RKO (cell line): ENCODE measurements around the gene PAQR7.
A peak's percentile ranks its signal among the peaks of the same experiment; 100 is the strongest.

ENCODE experiments used
- DNase-seq: peaks from one replicate; pipeline ENCODE4 v3.0.0-alpha.2; 2016; ENCODE audit warnings: low spot score

Gene PAQR7, protein sequence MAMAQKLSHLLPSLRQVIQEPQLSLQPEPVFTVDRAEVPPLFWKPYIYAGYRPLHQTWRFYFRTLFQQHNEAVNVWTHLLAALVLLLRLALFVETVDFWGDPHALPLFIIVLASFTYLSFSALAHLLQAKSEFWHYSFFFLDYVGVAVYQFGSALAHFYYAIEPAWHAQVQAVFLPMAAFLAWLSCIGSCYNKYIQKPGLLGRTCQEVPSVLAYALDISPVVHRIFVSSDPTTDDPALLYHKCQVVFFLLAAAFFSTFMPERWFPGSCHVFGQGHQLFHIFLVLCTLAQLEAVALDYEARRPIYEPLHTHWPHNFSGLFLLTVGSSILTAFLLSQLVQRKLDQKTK

GRCh38 chr1:25875154-25875855, at the start of gene PAQR7:
Gene PAQR7, minus strand, starts transcription at chr1:25875708. Its CDS starts 11,869 bp downstream, at chr1:25863839.
- peak; percentile 85 for DNase-seq

- no peak for DNase-seq
Observed at GRCh38 chr1:25924454-25924853, 48.9 kb upstream of the PAQR7 start.

- no peak for DNase-seq
Observed at GRCh38 chr1:25922971-25923552, 47.6 kb upstream of the PAQR7 start.

- no peak for DNase-seq
Observed at GRCh38 chr1:25922056-25922970, 46.8 kb upstream of the PAQR7 start.

- DNase-seq = no peak
Observed at GRCh38 chr1:25918615-25919014, 43.1 kb upstream of the PAQR7 start.

GRCh38 chr1:25917996-25918395, 42.5 kb upstream of the PAQR7 start:
- DNase-seq = no peak

- no peak for DNase-seq
Observed at GRCh38 chr1:25916460-25916859, 41.0 kb upstream of the PAQR7 start.

GRCh38 chr1:25914074-25914995, 38.8 kb upstream of the PAQR7 start:
- no peak for DNase-seq

- no peak for DNase-seq
Observed at GRCh38 chr1:25913206-25913605, 37.7 kb upstream of the PAQR7 start.

- DNase-seq = peak; percentile 82
Observed at GRCh38 chr1:25912076-25912831, 36.7 kb upstream of the PAQR7 start.

DNA sequence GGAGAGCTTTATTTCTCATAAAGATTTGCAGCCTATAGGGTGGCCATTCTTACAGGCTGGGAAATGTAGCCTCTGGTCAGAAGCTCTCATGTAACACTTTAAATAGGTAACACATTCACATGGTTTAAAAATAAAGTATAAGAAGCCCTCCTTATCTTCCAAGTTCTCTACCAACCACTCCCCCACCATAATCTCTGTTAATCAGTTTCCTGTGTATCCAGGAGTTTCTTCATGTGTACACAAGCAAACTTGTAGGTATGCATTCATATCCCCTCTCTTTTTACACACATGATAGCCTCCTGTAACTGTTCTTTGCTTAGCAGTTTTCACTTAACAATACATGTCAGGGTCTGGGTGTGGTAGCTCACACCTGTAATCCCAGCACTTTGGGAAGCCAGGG, 35.7 kb upstream of the PAQR7 start:
- no peak for DNase-seq

GRCh38 chr1:25909040-25909439, 33.5 kb upstream of the PAQR7 start:
- no peak for DNase-seq

- no peak for DNase-seq
Observed at GRCh38 chr1:25908161-25908560, 32.7 kb upstream of the PAQR7 start.

DNA sequence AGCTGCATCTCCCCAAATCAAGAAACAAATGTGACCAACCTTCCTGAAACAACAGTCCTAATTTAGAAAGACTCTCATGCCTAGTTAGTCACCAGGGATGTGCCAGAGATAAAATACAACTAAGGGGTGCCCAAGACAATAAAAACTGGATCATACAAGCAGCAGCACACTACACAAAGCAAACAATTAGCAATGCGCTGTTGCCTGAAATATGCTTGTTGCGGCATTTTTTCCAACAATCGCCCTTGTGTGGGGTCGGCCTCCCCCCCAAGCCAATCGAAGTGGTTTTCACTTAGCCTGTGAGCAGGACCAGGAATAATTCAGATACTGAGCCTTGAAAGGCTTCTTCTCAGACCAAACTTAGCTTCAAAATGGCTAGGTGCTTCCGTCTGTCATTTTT, 32.1 kb upstream of the PAQR7 start:
- DNase-seq = no peak

GRCh38 chr1:25906644-25907300, 31.3 kb upstream of the PAQR7 start:
- no peak for DNase-seq

GRCh38 chr1:25905680-25906643, 30.5 kb upstream of the PAQR7 start, which contains the start of gene STMN1:
Gene STMN1, minus strand, starts transcription at chr1:25906419. Its CDS starts 1,743 bp downstream, at chr1:25904676.
- peak; percentile 94 for DNase-seq

- DNase-seq = peak; percentile 93
Observed at GRCh38 chr1:25904943-25905679, 29.6 kb upstream of the PAQR7 start.

DNA sequence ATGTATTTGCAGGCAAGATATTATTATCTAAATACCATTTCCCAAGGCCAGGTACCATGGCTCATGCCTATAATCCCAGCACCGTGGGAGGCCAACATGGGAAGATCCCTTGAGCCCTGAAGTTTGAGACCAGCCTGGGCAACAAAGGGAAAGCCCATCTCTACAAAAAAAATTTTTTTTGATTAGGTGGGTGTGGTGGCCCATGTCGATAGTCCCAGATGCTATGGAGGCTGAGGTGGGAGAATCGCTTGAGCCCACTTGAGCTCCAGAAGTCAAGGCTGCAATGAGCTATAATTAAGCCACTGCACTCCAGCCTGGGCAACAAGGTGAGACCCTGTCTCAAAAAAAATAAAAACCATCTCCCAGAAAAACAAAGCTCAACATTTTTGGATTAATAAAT, 28.5 kb upstream of the PAQR7 start:
- DNase-seq = no peak
